Ovary (tissue), 3 donors: ENCODE results near the gene RFTN2.

ENCODE experiments used
- CTCF ChIP-seq, 3 donors: fragments of 450-650 bp in 2 of 3; fragments of 200-600 bp in 1 of 3; IDR thresholded peaks; one replicate each; pipeline versions ENCODE4 v1.5.1 to v1.8.0; 2016 to 2022; ENCODE audit warnings: antibody characterized with exemption in 3 of 3, mild to moderate bottlenecking in 1 of 3
- POLR2A ChIP-seq: fragments of 450-650 bp; IDR thresholded peaks from one replicate; pipeline ENCODE4 v1.6.1; 2017; ENCODE audit warnings: antibody characterized with exemption, mild to moderate bottlenecking, moderate library complexity
- donor health status: DM: no; HTN: no; CAD: no.

GRCh38 chr2:197673106-197673505 lies 2.3 kb downstream of the RFTN2 start:
- no peak for TF ChIP-seq CTCF (IDR thresholded peaks at IDR 0.05)
- TF ChIP-seq POLR2A, result no peak
